ENCODE results near the gene PDE1A.

- TF ChIP-seq ELK4 (IDR thresholded peaks at IDR 0.05; ENCODE audit: borderline replicate concordance, low read depth, low read length) (no peak), WT1 (tag by site-specific recombination; IDR thresholded peaks at IDR 0.05) (no peak), ZNF521 (tag by site-specific recombination; IDR thresholded peaks at IDR 0.05) (no peak), ZNF777 (tag by site-specific recombination; IDR thresholded peaks at IDR 0.05; ENCODE audit: borderline replicate concordance) (no peak), ZNF10 (tag by site-specific recombination; IDR thresholded peaks at IDR 0.05) (no peak), KLF10 (tag by site-specific recombination; IDR thresholded peaks at IDR 0.05) (no peak), PRDM4 (tag by site-specific recombination; IDR thresholded peaks at IDR 0.05) (no peak), YY1 (tag by site-specific recombination; IDR thresholded peaks at IDR 0.05) (no peak), ZNF544 (tag by site-specific recombination; IDR thresholded peaks at IDR 0.05) (no peak), ZNF548 (tag by site-specific recombination; IDR thresholded peaks at IDR 0.05) (no peak), ZNF132 (tag by site-specific recombination; IDR thresholded peaks at IDR 0.05; ENCODE audit: borderline replicate concordance) (no peak)
- TF ChIP-seq, protein P1, sequence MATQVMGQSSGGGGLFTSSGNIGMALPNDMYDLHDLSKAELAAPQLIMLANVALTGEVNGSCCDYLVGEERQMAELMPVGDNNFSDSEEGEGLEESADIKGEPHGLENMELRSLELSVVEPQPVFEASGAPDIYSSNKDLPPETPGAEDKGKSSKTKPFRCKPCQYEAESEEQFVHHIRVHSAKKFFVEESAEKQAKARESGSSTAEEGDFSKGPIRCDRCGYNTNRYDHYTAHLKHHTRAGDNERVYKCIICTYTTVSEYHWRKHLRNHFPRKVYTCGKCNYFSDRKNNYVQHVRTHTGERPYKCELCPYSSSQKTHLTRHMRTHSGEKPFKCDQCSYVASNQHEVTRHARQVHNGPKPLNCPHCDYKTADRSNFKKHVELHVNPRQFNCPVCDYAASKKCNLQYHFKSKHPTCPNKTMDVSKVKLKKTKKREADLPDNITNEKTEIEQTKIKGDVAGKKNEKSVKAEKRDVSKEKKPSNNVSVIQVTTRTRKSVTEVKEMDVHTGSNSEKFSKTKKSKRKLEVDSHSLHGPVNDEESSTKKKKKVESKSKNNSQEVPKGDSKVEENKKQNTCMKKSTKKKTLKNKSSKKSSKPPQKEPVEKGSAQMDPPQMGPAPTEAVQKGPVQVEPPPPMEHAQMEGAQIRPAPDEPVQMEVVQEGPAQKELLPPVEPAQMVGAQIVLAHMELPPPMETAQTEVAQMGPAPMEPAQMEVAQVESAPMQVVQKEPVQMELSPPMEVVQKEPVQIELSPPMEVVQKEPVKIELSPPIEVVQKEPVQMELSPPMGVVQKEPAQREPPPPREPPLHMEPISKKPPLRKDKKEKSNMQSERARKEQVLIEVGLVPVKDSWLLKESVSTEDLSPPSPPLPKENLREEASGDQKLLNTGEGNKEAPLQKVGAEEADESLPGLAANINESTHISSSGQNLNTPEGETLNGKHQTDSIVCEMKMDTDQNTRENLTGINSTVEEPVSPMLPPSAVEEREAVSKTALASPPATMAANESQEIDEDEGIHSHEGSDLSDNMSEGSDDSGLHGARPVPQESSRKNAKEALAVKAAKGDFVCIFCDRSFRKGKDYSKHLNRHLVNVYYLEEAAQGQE (tag by site-specific recombination; IDR thresholded peaks at IDR 0.05), result no peak
- TF ChIP-seq, protein P2, sequence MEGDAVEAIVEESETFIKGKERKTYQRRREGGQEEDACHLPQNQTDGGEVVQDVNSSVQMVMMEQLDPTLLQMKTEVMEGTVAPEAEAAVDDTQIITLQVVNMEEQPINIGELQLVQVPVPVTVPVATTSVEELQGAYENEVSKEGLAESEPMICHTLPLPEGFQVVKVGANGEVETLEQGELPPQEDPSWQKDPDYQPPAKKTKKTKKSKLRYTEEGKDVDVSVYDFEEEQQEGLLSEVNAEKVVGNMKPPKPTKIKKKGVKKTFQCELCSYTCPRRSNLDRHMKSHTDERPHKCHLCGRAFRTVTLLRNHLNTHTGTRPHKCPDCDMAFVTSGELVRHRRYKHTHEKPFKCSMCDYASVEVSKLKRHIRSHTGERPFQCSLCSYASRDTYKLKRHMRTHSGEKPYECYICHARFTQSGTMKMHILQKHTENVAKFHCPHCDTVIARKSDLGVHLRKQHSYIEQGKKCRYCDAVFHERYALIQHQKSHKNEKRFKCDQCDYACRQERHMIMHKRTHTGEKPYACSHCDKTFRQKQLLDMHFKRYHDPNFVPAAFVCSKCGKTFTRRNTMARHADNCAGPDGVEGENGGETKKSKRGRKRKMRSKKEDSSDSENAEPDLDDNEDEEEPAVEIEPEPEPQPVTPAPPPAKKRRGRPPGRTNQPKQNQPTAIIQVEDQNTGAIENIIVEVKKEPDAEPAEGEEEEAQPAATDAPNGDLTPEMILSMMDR (tag by site-specific recombination; IDR thresholded peaks at IDR 0.05), result no peak
- TF ChIP-seq, protein P3, sequence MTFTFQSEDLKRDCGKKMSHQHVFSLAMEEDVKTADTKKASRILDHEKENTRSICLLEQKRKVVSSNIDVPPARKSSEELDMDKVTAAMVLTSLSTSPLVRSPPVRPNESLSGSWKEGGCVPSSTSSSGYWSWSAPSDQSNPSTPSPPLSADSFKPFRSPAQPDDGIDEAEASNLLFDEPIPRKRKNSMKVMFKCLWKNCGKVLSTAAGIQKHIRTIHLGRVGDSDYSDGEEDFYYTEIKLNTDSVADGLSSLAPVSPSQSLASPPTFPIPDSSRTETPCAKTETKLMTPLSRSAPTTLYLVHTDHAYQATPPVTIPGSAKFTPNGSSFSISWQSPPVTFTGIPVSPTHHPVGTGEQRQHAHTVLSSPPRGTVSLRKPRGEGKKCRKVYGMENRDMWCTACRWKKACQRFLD (tag by site-specific recombination; IDR thresholded peaks at IDR 0.05), result no peak
Measured at GRCh38 chr2:182116774-182117173, 310.1 kb downstream of the PDE1A start.
